IMR-90 (cell line): ENCODE results near the gene TNFSF9. TPM values are rescaled to one million over a fixed set of nuclear protein-coding genes. Genes with fewer than 3 reads are reported as not detected.
A peak's percentile ranks its signal among the peaks of the same experiment; 100 is the strongest.

ENCODE experiments used
- ATAC-seq: fragments of 200-7000 bp; cut with Tn5 transposase; 2 replicates; pipeline ENCODE4 v1.9.1; 2020; ENCODE audit warnings: low read depth, mild to moderate bottlenecking, moderate library complexity
- BruUV-seq: library from RNA; stranded (reverse); fragments of 400-500 nt; replicated peaks from 2 replicates; lab custom pipeline; 2021; lab: Mats Ljungman, UMichigan
- CTCF ChIA-PET: fragments of 300-600 bp; formaldehyde crosslinking; extraction: SDS; loops from one replicate; lab custom pipeline; 2021; ENCODE audit warnings: antibody characterized with exemption; lab: Yijun Ruan, JAX
- POLR2A ChIA-PET: fragments of 300-600 bp; sonication (Branson Sonifier 250); formaldehyde crosslinking; loops from one replicate; lab custom pipeline; 2022; ENCODE audit warnings: antibody characterized with exemption; ENCODE audit not compliant: unreplicated experiment; lab: Charles Lee
- DNase-seq: peaks from one replicate; pipeline ENCODE4 v3.0.0; 2013
- H2AFZ ChIP-seq: replicated peaks from 2 replicates; pipeline ENCODE3; 2013; ENCODE audit warnings: low read length, mild to moderate bottlenecking; ENCODE audit not compliant: poor library complexity
- H2AK5ac ChIP-seq: 2 replicates; pipeline ENCODE4 v1.6.1; 2013; ENCODE audit warnings: low read depth, low read length, inconsistent platforms
- H2AK9ac ChIP-seq: replicated peaks from 2 replicates; pipeline ENCODE3; 2013; ENCODE audit warnings: mild to moderate bottlenecking, low read depth, low read length, moderate library complexity; ENCODE audit not compliant: poor library complexity
- H2BK120ac ChIP-seq: 2 replicates; pipeline ENCODE4 v1.6.1; 2013; ENCODE audit warnings: low read depth, low read length, inconsistent platforms
- H2BK15ac ChIP-seq: 3 replicates; pipeline ENCODE4 v1.6.1; 2013; ENCODE audit warnings: low read depth, low read length, inconsistent platforms
- H2BK20ac ChIP-seq: 2 replicates; pipeline ENCODE4 v1.6.1; 2013; ENCODE audit warnings: low read depth, mild to moderate bottlenecking, inconsistent platforms, low read length, moderate library complexity
- H2BK5ac ChIP-seq: 2 replicates; pipeline ENCODE4 v1.6.1; 2013; ENCODE audit warnings: mild to moderate bottlenecking, low read depth, low read length, inconsistent platforms; ENCODE audit not compliant: poor library complexity, severe bottlenecking
- H3K14ac ChIP-seq: replicated peaks from 2 replicates; pipeline ENCODE4 v1.6.1; 2013; ENCODE audit warnings: low read depth, low read length, inconsistent platforms
- H3K18ac ChIP-seq: 2 replicates; pipeline ENCODE4 v1.6.1; 2013; ENCODE audit warnings: low read depth, low read length, control low read depth
- H3K23ac ChIP-seq: 2 replicates; pipeline ENCODE4 v1.6.1; 2013; ENCODE audit warnings: low read depth, low read length, inconsistent platforms
- H3K27ac ChIP-seq: 2 replicates; pipeline ENCODE4 v1.5.1; 2013; ENCODE audit warnings: mild to moderate bottlenecking, control low read depth, low read length; ENCODE audit not compliant: insufficient read depth
- H3K27me3 ChIP-seq: 2 replicates; pipeline ENCODE4 v1.6.1; 2013; ENCODE audit warnings: low read length; ENCODE audit not compliant: control insufficient read depth, insufficient read depth
- H3K36me3 ChIP-seq: 2 replicates; pipeline ENCODE4 v1.6.1; 2013; ENCODE audit warnings: low read length, mixed read lengths; ENCODE audit not compliant: control insufficient read depth, insufficient read depth
- H3K4ac ChIP-seq: 2 replicates; pipeline ENCODE4 v1.6.1; 2013; ENCODE audit warnings: low read depth, low read length, inconsistent platforms
- H3K4me1 ChIP-seq: 2 replicates; pipeline ENCODE4 v1.6.1; 2013; ENCODE audit warnings: low read length, mixed read lengths; ENCODE audit not compliant: control insufficient read depth, insufficient read depth
- H3K4me2 ChIP-seq: 2 replicates; pipeline ENCODE4 v1.6.1; 2013; ENCODE audit warnings: low read depth, mild to moderate bottlenecking, control low read depth, low read length, moderate library complexity
- H3K4me3 ChIP-seq: 2 replicates; pipeline ENCODE4 v1.5.1; 2013; ENCODE audit warnings: low read depth, mild to moderate bottlenecking, control low read depth, low read length, moderate library complexity; ENCODE audit not compliant: insufficient read depth
- H3K56ac ChIP-seq: 2 replicates; pipeline ENCODE4 v1.6.1; 2013; ENCODE audit warnings: low read length, inconsistent platforms; ENCODE audit not compliant: insufficient read depth; ENCODE audit errors: extremely low read depth
- H3K79me1 ChIP-seq, 2 experiments: 2 replicates each; pipeline ENCODE4 v1.6.1; 2013; ENCODE audit warnings: low read length in 2 of 2, inconsistent platforms in 1 of 2, low read depth in 1 of 2
- H3K9ac ChIP-seq: 2 replicates; pipeline ENCODE4 v1.6.1; 2013; ENCODE audit warnings: low read depth, low read length, control low read depth
- H3K9me1 ChIP-seq: 2 replicates; pipeline ENCODE4 v1.6.1; 2013; ENCODE audit warnings: low read length, inconsistent platforms; ENCODE audit not compliant: insufficient read depth
- H3K9me3 ChIP-seq: 2 replicates; pipeline ENCODE4 v1.6.1; 2013; ENCODE audit warnings: low read length; ENCODE audit not compliant: control insufficient read depth, insufficient read depth
- H4K20me1 ChIP-seq: 2 replicates; pipeline ENCODE4 v1.6.1; 2013; ENCODE audit warnings: low read length, inconsistent platforms; ENCODE audit not compliant: insufficient read depth
- H4K5ac ChIP-seq: 2 replicates; pipeline ENCODE4 v1.6.1; 2013; ENCODE audit warnings: mild to moderate bottlenecking, low read depth, low read length, control low read depth
- H4K8ac ChIP-seq, 2 experiments: 2 replicates each; pipeline ENCODE4 v1.6.1; 2013; ENCODE audit warnings: low read depth in 2 of 2, low read length in 2 of 2, control low read depth in 1 of 2, inconsistent platforms in 1 of 2
- H4K91ac ChIP-seq: 2 replicates; pipeline ENCODE4 v1.6.1; 2013; ENCODE audit warnings: low read depth, low read length, inconsistent platforms; ENCODE audit not compliant: insufficient read depth
- CHD1 ChIP-seq: IDR thresholded peaks from 2 replicates; pipeline ENCODE4 v1.6.1; 2012; ENCODE audit warnings: low read depth, low read length, improper control_type of control experiment
- FOS ChIP-seq: fragments of 150-350 bp; IDR thresholded peaks from 2 replicates; pipeline ENCODE4 v1.6.1; 2016; ENCODE audit warnings: low read depth, low read length
- MAZ ChIP-seq: IDR thresholded peaks from 2 replicates; pipeline ENCODE4 v1.6.1; 2012; ENCODE audit warnings: low read depth, mild to moderate bottlenecking, low read length, improper control_type of control experiment, moderate library complexity, borderline replicate concordance
- NFE2L2 ChIP-seq: fragments of 150-350 bp; IDR thresholded peaks from 2 replicates; pipeline ENCODE4 v1.6.1; 2016; ENCODE audit warnings: low read depth, mild to moderate bottlenecking, low read length
- POLR2A ChIP-seq: IDR thresholded peaks from 2 replicates; pipeline ENCODE4 v1.6.1; 2012; ENCODE audit warnings: mild to moderate bottlenecking, low read depth, low read length
- RAD21 ChIP-seq: IDR thresholded peaks from 2 replicates; pipeline ENCODE4 v1.6.1; 2012; ENCODE audit warnings: low read length, improper control_type of control experiment
- RCOR1 ChIP-seq: IDR thresholded peaks from 2 replicates; pipeline ENCODE4 v1.6.1; 2012; ENCODE audit warnings: mild to moderate bottlenecking, low read length, improper control_type of control experiment; ENCODE audit not compliant: insufficient replicate concordance
- SMC3 ChIP-seq: fragments of 150-350 bp; IDR thresholded peaks from 2 replicates; pipeline ENCODE4 v1.6.1; 2016; ENCODE audit warnings: low read depth, mild to moderate bottlenecking, antibody characterized with exemption, low read length, moderate library complexity
- WGBS, 2 experiments: methylation state at CpG; one replicate each; pipeline versions ENCODE4 v1.1.5 to v1.1.7; 2013; ENCODE audit warnings: missing lambda C conversion rate in 2 of 2; ENCODE audit not compliant: insufficient read length in 1 of 2; ENCODE audit errors: extremely low coverage in 2 of 2; 5-methylcytosine and 5-hydroxymethylcytosine counted together
- dilution Hi-C: fragments of 300-500 bp; cut with HindIII; formaldehyde crosslinking; loops from one replicate; pipeline ENCODE4 v1.14.3; 2018; ENCODE audit warnings: low sequenced_read_pairs; ENCODE audit not compliant: unreplicated experiment
- in situ Hi-C: fragments of 300-500 bp; cut with MboI; formaldehyde crosslinking; loops from 3 replicates; pipeline ENCODE4 v1.14.3; 2019; ENCODE audit warnings: low sequenced_read_pairs, inconsistent platforms, mixed read lengths
- intact Hi-C: fragments of 100-400 bp; cut with micrococcal nuclease; formaldehyde crosslinking; loops from 2 replicates; pipeline ENCODE4 v1.10.0; 2022
- polyA plus RNA-seq, 3 experiments: library from polyadenylated mRNA; depleted of rRNA; stranded (reverse); fragments of >200 nt; gene quantifications; 2 replicates each; pipeline ENCODE4 v1.2.3, GENCODE V29; 2012; ENCODE audit warnings: low replicate concordance in 1 of 3
- total RNA-seq: library from RNA; depleted of rRNA; stranded (reverse); fragments of >200 nt; gene quantifications from 2 replicates; pipeline ENCODE4 v1.2.3, GENCODE V29; 2012
- TF ChIP-seq, protein P1 (sequence below): conservative IDR thresholded peaks from 2 replicates; pipeline ENCODE4 v1.5.1; 2012; ENCODE audit warnings: mild to moderate bottlenecking, low read depth, low read length, improper control_type of control experiment

TNFSF9 gene
- total and polyA plus RNA-seq, 2 of the 4 experiments (the other 2 are of a cell fraction), result 0.10 TPM; not detected in 1

DNA sequence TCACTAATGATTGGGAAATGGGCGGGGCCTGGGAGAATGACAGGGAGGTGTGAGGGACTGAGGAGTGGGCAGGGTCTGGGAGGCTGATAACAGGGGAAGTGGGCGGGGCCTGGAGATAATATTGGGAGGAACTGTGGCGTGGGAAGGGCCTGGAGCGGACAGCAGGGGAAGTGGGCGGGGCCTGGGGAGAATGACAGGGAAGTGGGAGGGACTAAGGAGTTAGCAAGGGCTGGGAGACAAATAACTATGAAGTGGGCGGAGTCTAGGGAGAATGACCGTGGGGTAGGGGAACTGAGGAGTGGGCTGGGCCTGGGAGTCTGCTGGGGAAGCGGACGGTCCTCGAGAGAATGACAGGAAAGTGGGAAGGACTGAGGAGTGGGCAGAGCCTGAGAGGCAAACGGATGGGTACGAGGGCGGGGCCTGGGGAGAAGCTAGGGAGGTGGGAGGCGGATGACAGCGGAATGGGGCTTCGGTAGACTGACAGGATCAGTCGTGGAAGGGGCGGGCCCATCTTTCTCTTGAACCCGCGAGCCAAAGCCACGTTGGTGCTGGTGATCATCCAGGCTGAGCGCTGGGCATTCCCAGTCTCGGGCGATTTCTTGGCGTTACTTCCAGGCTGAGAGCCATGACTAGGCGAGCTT lies 14.7 kb upstream of the TNFSF9 start (continued):
- TF ChIP-seq CHD1 (no peak), NFE2L2 (no peak)

DNA sequence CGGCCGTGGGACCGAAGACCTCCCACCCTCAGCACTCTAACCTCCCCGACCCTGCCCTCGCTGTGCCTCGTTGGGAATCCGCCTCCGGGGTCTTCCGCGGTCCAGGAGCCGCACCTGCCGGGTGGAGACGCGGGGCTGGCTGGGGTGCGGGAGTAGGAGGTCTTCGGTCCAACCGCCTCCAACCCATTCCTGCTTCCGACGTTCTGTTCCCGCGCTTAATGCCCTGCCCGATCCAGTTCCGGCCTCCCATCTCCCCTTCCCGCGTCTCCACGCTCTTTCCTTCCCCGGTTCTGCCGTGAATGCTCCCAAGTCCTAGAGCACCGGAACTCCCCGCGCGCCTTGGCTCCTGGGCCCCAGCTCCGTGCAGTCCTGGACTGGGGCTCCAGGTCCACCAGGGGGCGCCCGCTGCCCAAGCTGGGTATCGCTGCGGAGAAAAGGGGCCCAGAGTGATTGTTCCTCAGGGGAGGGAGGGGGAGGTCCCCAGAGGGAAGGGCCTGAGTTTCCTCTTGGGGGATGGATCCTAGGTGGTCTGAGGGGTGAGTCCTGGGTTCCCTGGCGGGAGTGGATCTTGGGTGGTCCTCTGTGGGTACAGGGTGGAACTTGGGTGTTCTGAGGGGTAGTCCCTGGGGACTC lies 14.1 kb upstream of the TNFSF9 start:
- H3K9me1 ChIP-seq, result 0 out of 2 replicates have a peak, but pooled peaks cover 2% of the 10 kb centered on the region
- H3K36me3 ChIP-seq, result no peaks in the 10 kb centered on the region
- no CpG with 5 or more reads among the region's 38 CpGs for WGBS, 2 experiments
- no peak overlapping the region for H3K4ac ChIP-seq
- H2AK9ac ChIP-seq, result peak overlapping the region; percentile 78
- H3K18ac ChIP-seq, result no peak overlapping the region
- peak overlapping the region; percentile 48 for H3K4me3 ChIP-seq
- H2AFZ ChIP-seq, result peak overlapping the region; percentile 93
- no peaks in the 10 kb centered on the region for H3K79me1 ChIP-seq
- no peak overlapping the region for H3K56ac ChIP-seq
- POLR2A ChIA-PET, result interaction anchor here (0.6 kb wide), 1 partner anchor 113 kb away, joined by 6 read pairs; no protein-coding TSS in a partner anchor
- no peak overlapping the region for H2AK5ac ChIP-seq
- H2BK20ac ChIP-seq, result no peak overlapping the region
- H3K9ac ChIP-seq, result peak overlapping the region; percentile 18; the same call in 1 of the 2 replicates
- H3K27me3 ChIP-seq, result no peaks in the 10 kb centered on the region
- no peak overlapping the region for H4K91ac ChIP-seq
- H3K4me2 ChIP-seq, result peak overlapping the region; percentile 93
- no peak overlapping the region for H3K27ac ChIP-seq
- TF ChIP-seq SMC3 (peak; percentile 87), POLR2A (peak; percentile 24; the same call in 1 of the 2 replicates), RAD21 (peak; percentile 86), MAZ (peak; percentile 88), FOS (no peak), RCOR1 (no peak)
- TF ChIP-seq, protein P1, sequence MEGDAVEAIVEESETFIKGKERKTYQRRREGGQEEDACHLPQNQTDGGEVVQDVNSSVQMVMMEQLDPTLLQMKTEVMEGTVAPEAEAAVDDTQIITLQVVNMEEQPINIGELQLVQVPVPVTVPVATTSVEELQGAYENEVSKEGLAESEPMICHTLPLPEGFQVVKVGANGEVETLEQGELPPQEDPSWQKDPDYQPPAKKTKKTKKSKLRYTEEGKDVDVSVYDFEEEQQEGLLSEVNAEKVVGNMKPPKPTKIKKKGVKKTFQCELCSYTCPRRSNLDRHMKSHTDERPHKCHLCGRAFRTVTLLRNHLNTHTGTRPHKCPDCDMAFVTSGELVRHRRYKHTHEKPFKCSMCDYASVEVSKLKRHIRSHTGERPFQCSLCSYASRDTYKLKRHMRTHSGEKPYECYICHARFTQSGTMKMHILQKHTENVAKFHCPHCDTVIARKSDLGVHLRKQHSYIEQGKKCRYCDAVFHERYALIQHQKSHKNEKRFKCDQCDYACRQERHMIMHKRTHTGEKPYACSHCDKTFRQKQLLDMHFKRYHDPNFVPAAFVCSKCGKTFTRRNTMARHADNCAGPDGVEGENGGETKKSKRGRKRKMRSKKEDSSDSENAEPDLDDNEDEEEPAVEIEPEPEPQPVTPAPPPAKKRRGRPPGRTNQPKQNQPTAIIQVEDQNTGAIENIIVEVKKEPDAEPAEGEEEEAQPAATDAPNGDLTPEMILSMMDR, result peak; percentile 91
- peak; percentile 86 for ATAC-seq
- intact Hi-C loops, result loop anchor here (1.0 to 2.0 kb wide), 3 partner anchors 116 to 347 kb away; partner anchors contain the start of gene GPR108
- no TSS peak for BruUV-seq
- 0 out of 4 replicates have a peak overlapping the region, but pooled peaks of 1 of the 2 experiments have one; percentile 34 for H4K8ac ChIP-seq
- H4K5ac ChIP-seq, result no peak overlapping the region
- H2BK15ac ChIP-seq, result no peak overlapping the region
- H3K23ac ChIP-seq, result no peak overlapping the region
- dilution Hi-C loops, result no loop called here
- CTCF ChIA-PET, result interaction anchor here (0.6 to 1.6 kb wide), 4 partner anchors 64 to 347 kb away, joined by 3 to 5 read pairs (median 4); partner anchors contain the start of gene GPR108
- DNase-seq, result peak; percentile 62
- no peaks in the 10 kb centered on the region for H4K20me1 ChIP-seq
- H2BK120ac ChIP-seq, result no peak overlapping the region
- H3K9me3 ChIP-seq, result no peaks in the 10 kb centered on the region
- H3K14ac ChIP-seq, result no peak overlapping the region
- no peaks in the 10 kb centered on the region for H3K4me1 ChIP-seq
- no peak overlapping the region for H2BK5ac ChIP-seq
- in situ Hi-C loops, result loop anchor here (5.0 to 10.0 kb wide), 2 partner anchors 218 to 346 kb away; partner anchors contain the start of genes GPR108 and TRIP10
